Endothelial cell of umbilical vein (primary cell): ENCODE data around the gene PRPF40A. TPM values are rescaled to one million over a fixed set of nuclear protein-coding genes. Genes with fewer than 3 reads are reported as not detected.

Experiments
- BruUV-seq: library from RNA; stranded (reverse); fragments of 400-500 nt; replicated peaks from 2 replicates; lab custom pipeline; 2021; lab: Mats Ljungman, UMichigan
- CTCF ChIA-PET: fragments of 300-600, 350-600 bp; sonication (Branson Sonifier 250); formaldehyde crosslinking; loops from one replicate; lab custom pipeline; 2021; ENCODE audit warnings: antibody characterized with exemption, inconsistent platforms; lab: Charles Lee
- POLR2A ChIA-PET: fragments of 300-600, 350-600 bp; sonication (Branson Sonifier 250); formaldehyde crosslinking; loops from one replicate; lab custom pipeline; 2021; ENCODE audit warnings: antibody characterized with exemption, inconsistent platforms; lab: Charles Lee
- DNase-seq: peaks from one replicate; pipeline ENCODE4 v3.0.0-alpha.2; 2011; ENCODE audit warnings: low read depth, low spot score
- FAIRE-seq: peaks from 2 replicates; lab custom pipeline; 2011; peaks lifted over from hg19 to GRCh38; lab: Jason Lieb, UNC
- H2AFZ ChIP-seq: 2 replicates; pipeline ENCODE4 v1.6.0; 2012; ENCODE audit warnings: low read depth, low read length, control low read depth, inconsistent platforms
- H3K27ac ChIP-seq: 2 replicates; pipeline ENCODE4 v1.5.1; 2011; ENCODE audit warnings: low read depth, mild to moderate bottlenecking, control low read depth, low read length, moderate library complexity; ENCODE audit not compliant: insufficient read depth
- H3K27me3 ChIP-seq, 2 experiments: 2 replicates each; pipeline versions ENCODE4 v1.6.0 to v1.6.1; 2011; ENCODE audit warnings: low read length in 2 of 2, mixed read lengths in 1 of 2; ENCODE audit not compliant: control insufficient read depth in 2 of 2, insufficient read depth in 2 of 2
- H3K36me3 ChIP-seq, 2 experiments: 2 replicates in 1 of 2; 3 replicates in 1 of 2; pipeline ENCODE4 v1.5.1; 2011; ENCODE audit warnings: low read length in 2 of 2, mild to moderate bottlenecking in 1 of 2, moderate library complexity in 1 of 2; ENCODE audit not compliant: control insufficient read depth in 2 of 2, insufficient read depth in 2 of 2; ENCODE audit errors: extremely low read depth in 1 of 2
- H3K4me1 ChIP-seq: 3 replicates; pipeline ENCODE4 v1.5.1; 2011; ENCODE audit warnings: mild to moderate bottlenecking, low read length; ENCODE audit not compliant: control insufficient read depth, insufficient read depth; ENCODE audit errors: extremely low read depth
- H3K4me2 ChIP-seq: 2 replicates; pipeline ENCODE4 v1.6.1; 2011; ENCODE audit warnings: low read length, control low read depth, mixed read lengths; ENCODE audit not compliant: insufficient read depth
- H3K4me3 ChIP-seq, 3 experiments: fragments of 200-600 bp in 1 of 3; sonication (generic), shearing (Covaris generic) in 1 of 3; replicated peaks in 1 of 3; 2 replicates each; pipeline ENCODE4 v1.5.1; 2011 to 2016; ENCODE audit warnings: control low read depth in 3 of 3, low read length in 3 of 3, mild to moderate bottlenecking in 2 of 3, inconsistent platforms in 1 of 3, low read depth in 1 of 3, moderate library complexity in 1 of 3; ENCODE audit not compliant: insufficient read depth in 1 of 3
- H3K79me2 ChIP-seq: 2 replicates; pipeline ENCODE4 v1.6.0; 2012; ENCODE audit warnings: low read length, inconsistent platforms; ENCODE audit not compliant: control insufficient read depth, insufficient read depth
- H3K9ac ChIP-seq: replicated peaks from 2 replicates; pipeline ENCODE3; 2011; ENCODE audit warnings: low read length, control low read depth; ENCODE audit not compliant: insufficient read depth; ENCODE audit errors: extremely low read depth
- H3K9me1 ChIP-seq: replicated peaks from 3 replicates; pipeline ENCODE4 v1.6.0; 2011; ENCODE audit warnings: mild to moderate bottlenecking, low read length; ENCODE audit not compliant: control insufficient read depth, insufficient read depth; ENCODE audit errors: extremely low read depth
- H3K9me3 ChIP-seq: replicated peaks from 2 replicates; pipeline ENCODE4 v1.5.1; 2012; ENCODE audit warnings: low read length, inconsistent platforms; ENCODE audit not compliant: control insufficient read depth, insufficient read depth
- H4K20me1 ChIP-seq: replicated peaks from 2 replicates; pipeline ENCODE3; 2011; ENCODE audit warnings: mild to moderate bottlenecking, low read length; ENCODE audit not compliant: control insufficient read depth, insufficient read depth; ENCODE audit errors: extremely low read depth
- CTCF ChIP-seq, 2 donors: IDR thresholded peaks; 1 replicate in 1 of 2; 2 replicates in 1 of 2; pipeline ENCODE4 v1.5.1; 2011; ENCODE audit warnings: low read length in 2 of 2, mild to moderate bottlenecking in 2 of 2, moderate library complexity in 2 of 2, control low read depth in 1 of 2, inconsistent platforms in 1 of 2, low read depth in 1 of 2; ENCODE audit not compliant: insufficient read depth in 1 of 2; ENCODE audit errors: extremely low read depth in 1 of 2
- EZH2 ChIP-seq: IDR thresholded peaks from 2 replicates; pipeline ENCODE4 v1.6.1; 2012; ENCODE audit warnings: borderline replicate concordance, low read depth, mild to moderate bottlenecking, moderate library complexity, low read length, inconsistent platforms; ENCODE audit not compliant: severe bottlenecking
- FOS ChIP-seq: IDR thresholded peaks from 2 replicates; pipeline ENCODE4 v1.6.1; 2011; ENCODE audit warnings: mild to moderate bottlenecking, low read length, moderate library complexity, borderline replicate concordance; ENCODE audit not compliant: insufficient read depth
- GATA2 ChIP-seq: IDR thresholded peaks from 2 replicates; pipeline ENCODE4 v1.7.0; 2011; ENCODE audit warnings: low read depth, mild to moderate bottlenecking, moderate library complexity, mixed read lengths, low read length; ENCODE audit not compliant: insufficient read length, insufficient read depth
- JUN ChIP-seq: IDR thresholded peaks from 2 replicates; pipeline ENCODE4 v1.6.1; 2011; ENCODE audit warnings: borderline replicate concordance, low read depth; ENCODE audit not compliant: insufficient read length, insufficient read depth
- MYC ChIP-seq: IDR thresholded peaks from one replicate; pipeline ENCODE4 v1.6.1; 2011; ENCODE audit warnings: mild to moderate bottlenecking, low read depth, low read length
- POLR2A ChIP-seq: IDR thresholded peaks from 2 replicates; pipeline ENCODE4 v1.6.1; 2012; ENCODE audit warnings: low read depth, mild to moderate bottlenecking, control low read depth, low read length
- POLR2AphosphoS5 ChIP-seq: IDR thresholded peaks from 2 replicates; pipeline ENCODE4 v1.6.1; 2012; ENCODE audit warnings: low read depth, mild to moderate bottlenecking, control low read depth, low read length, moderate library complexity; ENCODE audit not compliant: insufficient read depth
- dilution Hi-C: fragments of 300-500 bp; cut with MboI; formaldehyde crosslinking; loops from one replicate; pipeline ENCODE4 v1.15.0; 2019; ENCODE audit warnings: low sequenced_read_pairs; ENCODE audit not compliant: extremely low pct_ligation_motif_present
- intact Hi-C: fragments of 100-400 bp; cut with micrococcal nuclease; formaldehyde crosslinking; loops from one replicate; pipeline ENCODE4 v1.10.0; 2022
- polyA plus RNA-seq, 4 experiments: library from polyadenylated mRNA; depleted of rRNA in 3 of 4; stranded (reverse) in 3 of 4; unstranded in 1 of 4; fragments of >200 nt; gene quantifications; 2 replicates each; pipeline versions ENCODE4 v1.2.1 to v1.2.3, GENCODE V29; 2011 to 2012; ENCODE audit warnings: missing spikeins in 1 of 4
- total RNA-seq: library from RNA; stranded (reverse); gene quantifications from 2 replicates; pipeline ENCODE4 v1.2.3, GENCODE V29; 2021
- TF ChIP-seq, protein P1 (sequence below): IDR thresholded peaks from 2 replicates; pipeline ENCODE4 v1.6.1; 2011; ENCODE audit not compliant: insufficient read depth, insufficient read length

The PRPF40A gene
- total and polyA plus RNA-seq, 2 donors (not counting 3 experiments of a cell fraction or from before 2014, with no cell fraction given) = 58.2 to 123 TPM

DNA sequence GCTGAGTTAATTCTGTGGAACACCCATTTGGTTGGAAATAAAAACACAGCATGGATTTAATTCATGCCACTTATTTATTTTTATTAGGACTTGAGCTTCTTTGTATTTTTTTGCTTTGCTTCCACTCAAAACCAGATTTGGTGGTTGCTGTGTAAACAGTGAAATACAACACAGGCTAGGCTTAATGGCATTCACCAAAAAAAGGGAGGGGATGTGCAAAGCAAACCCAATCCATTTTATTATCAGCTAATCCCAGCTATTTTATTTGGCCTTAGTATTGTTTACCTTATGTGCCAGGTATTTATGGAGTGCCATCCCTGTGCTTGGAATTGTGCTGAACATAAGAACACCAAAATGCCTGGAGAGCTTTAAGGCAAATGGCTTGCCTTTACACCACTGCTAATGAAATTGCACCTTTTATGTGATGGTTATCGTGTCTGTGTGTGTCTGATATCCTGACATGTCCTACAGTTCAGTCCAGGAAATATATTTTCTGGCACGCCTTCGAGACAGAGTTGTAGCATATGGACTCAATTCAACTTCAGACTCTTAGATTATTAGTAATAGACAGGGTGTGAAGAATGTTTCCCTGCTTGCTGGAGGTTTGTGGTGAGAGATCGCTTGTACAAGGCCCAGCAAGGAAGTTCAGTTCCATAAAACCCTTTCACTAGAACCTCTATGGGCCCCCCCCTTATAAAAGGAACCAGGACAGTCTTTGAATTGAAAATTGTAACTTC, 99.6 kb downstream of the PRPF40A start:
- Histone ChIP-seq H3K4me3 (no peak overlapping the region), H3K9me1 (no peaks in the 10 kb centered on the region), H3K9me3 (no peaks in the 10 kb centered on the region), H3K79me2 (no peaks in the 10 kb centered on the region), H3K9ac (no peak overlapping the region), H4K20me1 (no peaks in the 10 kb centered on the region), H3K36me3 (peaks cover 8 to 12% of the 10 kb centered on the region in 2 experiments), H3K4me1 (peaks cover 4% of the 10 kb centered on the region), H3K27me3 (no peaks in the 10 kb centered on the region), H3K4me2 (no peak overlapping the region), H2AFZ (no peak overlapping the region), H3K27ac (no peak overlapping the region)
- BruUV-seq = no TSS peak
- CTCF ChIA-PET = interaction anchor here (1.3 to 1.7 kb wide), 2 partner anchors 10 to 18 kb away, joined by 4 to 11 read pairs; no protein-coding TSS in a partner anchor
- FAIRE-seq (no peak), DNase-seq (peak; percentile 44)
- intact Hi-C loops (no loop called here), dilution Hi-C loops (no loop called here)
- TF ChIP-seq POLR2AphosphoS5 (no peak), MYC (no peak), GATA2 (no peak), EZH2 (no peak), CTCF (IDR thresholded peaks at IDR 0.05; ENCODE audit: extremely low read depth in 1 of 2, insufficient read depth in 1 of 2, low read depth in 1 of 2, low read length in 2 of 2) (no peak), JUN (no peak), POLR2A (no peak), FOS (no peak)
- TF ChIP-seq, protein P1, sequence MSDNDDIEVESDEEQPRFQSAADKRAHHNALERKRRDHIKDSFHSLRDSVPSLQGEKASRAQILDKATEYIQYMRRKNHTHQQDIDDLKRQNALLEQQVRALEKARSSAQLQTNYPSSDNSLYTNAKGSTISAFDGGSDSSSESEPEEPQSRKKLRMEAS = no peak
- POLR2A ChIA-PET = interaction anchor here (1.0 kb wide), 1 partner anchor 11 kb away, joined by 3 read pairs; no protein-coding TSS in a partner anchor
